D721Med (cell line): ENCODE results near the gene FAM149B1.
A peak's percentile ranks its signal among the peaks of the same experiment; 100 is the strongest.

ENCODE experiments used
- DNase-seq: peaks from one replicate; pipeline ENCODE4 v3.0.0; 2011; ENCODE audit warnings: low spot score; ENCODE audit not compliant: insufficient read length
- FAIRE-seq: peaks from 2 replicates; lab custom pipeline; 2011; peaks lifted over from hg19 to GRCh38; lab: Jason Lieb, UNC
- CTCF ChIP-seq: IDR thresholded peaks from 2 replicates; pipeline ENCODE4 v1.5.1; 2012; ENCODE audit warnings: mild to moderate bottlenecking, control low read depth; ENCODE audit not compliant: insufficient read depth; ENCODE audit errors: missing control alignments

FAM149B1 gene

GRCh38 chr10:73244866-73245477 is 77.1 kb downstream of the FAM149B1 start:
- TF ChIP-seq CTCF = no peak
- no peak for FAIRE-seq

GRCh38 chr10:73246322-73246645 is 78.4 kb downstream of the FAM149B1 start:
- TF ChIP-seq CTCF = no peak
- FAIRE-seq = no peak
- DNase-seq = no peak

More at GRCh38 chr10:73244866-73245477, 77.1 kb downstream of the FAM149B1 start:
- no peak for DNase-seq

GRCh38 chr10:73246646-73247508 is 79.0 kb downstream of the FAM149B1 start, which contains the start of gene DNAJC9:
DNAJC9 (minus strand) TSS chr10:73247255; CDS start chr10:73247189, 66 bp downstream.
- no peak for TF ChIP-seq CTCF
- DNase-seq = peak; percentile 74
- FAIRE-seq = no peak

- DNase-seq (no peak), FAIRE-seq (no peak)
- no peak for TF ChIP-seq CTCF
These were observed 79.8 kb downstream of the FAM149B1 start for GRCh38 chr10:73247509-73248258.

GRCh38 chr10:73248259-73248724 is 80.4 kb downstream of the FAM149B1 start:
- DNase-seq = no peak
- no peak for TF ChIP-seq CTCF
- FAIRE-seq = no peak

GRCh38 chr10:73251683-73252444 is 83.9 kb downstream of the FAM149B1 start:
- FAIRE-seq = no peak
- DNase-seq = no peak
- no peak for TF ChIP-seq CTCF
